ENCODE data around the gene ECI2.
"Not testable (repeated sequence)": the region's sequence is repeated elsewhere in the genome, so short reads cannot be mapped to it uniquely, and the experiment has no call there.

Gene ECI2

GRCh38 chr6:4124351-4124750, 11.0 kb downstream of the ECI2 start:
- no peak for DNase-seq (ENCODE audit: low read depth in 2 of 2)
- TF ChIP-seq CTCF (IDR thresholded peaks at IDR 0.05; ENCODE audit: low read depth, low read length): no peak
- H3K4me3 ChIP-seq (replicated peaks in 1 of 2; ENCODE audit: low read depth in 2 of 2, low read length in 2 of 2): no peak overlapping the region

GRCh38 chr6:4115741-4116140, 19.6 kb downstream of the ECI2 start:
- no peak for TF ChIP-seq CTCF (IDR thresholded peaks at IDR 0.05; ENCODE audit: low read depth, low read length)
- no peak for DNase-seq (ENCODE audit: low read depth in 2 of 2)
- H3K4me3 ChIP-seq (replicated peaks in 1 of 2; ENCODE audit: low read depth in 2 of 2, low read length in 2 of 2): no peak overlapping the region

- TF ChIP-seq CTCF (IDR thresholded peaks at IDR 0.05; ENCODE audit: low read depth, low read length): no peak
- peak; percentile 3 to 51 for DNase-seq (ENCODE audit: low read depth in 2 of 2)
- H3K4me3 ChIP-seq (replicated peaks in 1 of 2; ENCODE audit: low read depth in 2 of 2, low read length in 2 of 2): no peak overlapping the region
Observed at GRCh38 chr6:4114123-4114522, 21.3 kb downstream of the ECI2 start.

- TF ChIP-seq CTCF (IDR thresholded peaks at IDR 0.05; ENCODE audit: low read depth, low read length): no peak
Observed at GRCh38 chr6:4113649-4114048, 21.7 kb downstream of the ECI2 start.

GRCh38 chr6:4112366-4112765, 23.0 kb downstream of the ECI2 start:
- H3K4me3 ChIP-seq (replicated peaks in 1 of 2; ENCODE audit: low read depth in 2 of 2, low read length in 2 of 2): no peak overlapping the region
- no peak for DNase-seq (ENCODE audit: low read depth in 2 of 2)
- TF ChIP-seq CTCF (IDR thresholded peaks at IDR 0.05; ENCODE audit: low read depth, low read length): no peak

More at GRCh38 chr6:4113649-4114048, 21.7 kb downstream of the ECI2 start:
- no peak overlapping the region for H3K4me3 ChIP-seq (replicated peaks in 1 of 2; ENCODE audit: low read depth in 2 of 2, low read length in 2 of 2)
- peak in 1 of 2 donors; percentile 16 for DNase-seq (ENCODE audit: low read depth in 2 of 2)

GRCh38 chr6:4109363-4109815, 26.0 kb downstream of the ECI2 start:
- not testable (repeated sequence) for H3K4me3 ChIP-seq (replicated peaks in 1 of 2; ENCODE audit: low read depth in 2 of 2, low read length in 2 of 2)
- DNase-seq (ENCODE audit: low read depth in 2 of 2): peak; percentile 31 to 65

- no peak for TF ChIP-seq CTCF (IDR thresholded peaks at IDR 0.05; ENCODE audit: low read depth, low read length)
- DNase-seq (ENCODE audit: low read depth in 2 of 2): no peak
- no peak overlapping the region for H3K4me3 ChIP-seq (replicated peaks in 1 of 2; ENCODE audit: low read depth in 2 of 2, low read length in 2 of 2)
Observed at GRCh38 chr6:4108561-4109093, 26.7 kb downstream of the ECI2 start.
